Right lobe of liver (tissue), 4 donors: ENCODE measurements around the gene PLXNA4.

ENCODE experiments used
- CTCF ChIP-seq, 4 donors: fragments of 200-600 bp in 3 of 4; fragments of 450-650 bp in 1 of 4; IDR thresholded peaks; one replicate each; pipeline versions ENCODE4 v1.5.1 to v1.8.0; 2016 to 2022; ENCODE audit warnings: antibody characterized with exemption in 4 of 4, mild to moderate bottlenecking in 2 of 4
- POLR2A ChIP-seq: fragments of 450-650 bp; IDR thresholded peaks from one replicate; pipeline ENCODE4 v1.6.1; 2017; ENCODE audit warnings: antibody characterized with exemption, mild to moderate bottlenecking
- donor health status: DM: no; HTN: no; CAD: no.
- donor health status: DM: no; HTN: no; CAD: no.
- donor health status: DM: no; HTN: yes; CAD: no.

GRCh38 chr7:132333301-132333700, 243.0 kb downstream of the PLXNA4 start:
- no peak for TF ChIP-seq CTCF (IDR thresholded peaks at IDR 0.05)
- TF ChIP-seq POLR2A: no peak
